HG03025 (cell line): ENCODE data around the gene EFCAB9.

ENCODE experiments used
- ATAC-seq: cut with Tn5 transposase; IDR thresholded peaks from one replicate; pipeline ENCODE4 v1.9.1; 2021; ENCODE audit warnings: mild to moderate bottlenecking, moderate library complexity; ENCODE audit not compliant: unreplicated experiment, low FRiP score

Gene EFCAB9

GRCh38 chr5:172164769-172165212, 29.2 kb upstream of the EFCAB9 start:
- ATAC-seq = no peak

DNA sequence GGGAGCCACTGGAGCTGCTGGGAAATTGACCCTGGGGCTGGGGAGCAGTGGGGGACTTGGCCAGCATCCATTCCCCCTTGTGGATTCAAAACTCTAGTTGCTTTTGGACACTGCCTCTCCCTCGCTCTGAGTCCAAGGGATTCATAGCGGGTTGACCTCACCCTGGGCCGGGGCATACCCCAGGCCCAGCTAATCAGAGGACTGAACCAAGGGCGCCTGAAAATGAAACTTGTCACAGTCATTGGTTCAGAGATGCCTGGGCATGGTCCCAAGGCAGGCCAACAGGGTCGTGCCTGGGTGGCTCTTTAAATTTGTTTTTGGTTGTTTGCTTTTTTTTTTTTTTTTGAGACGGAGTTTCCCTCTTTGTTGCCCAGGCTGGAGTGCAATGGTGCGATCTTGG, 28.5 kb upstream of the EFCAB9 start:
- no peak for ATAC-seq

DNA sequence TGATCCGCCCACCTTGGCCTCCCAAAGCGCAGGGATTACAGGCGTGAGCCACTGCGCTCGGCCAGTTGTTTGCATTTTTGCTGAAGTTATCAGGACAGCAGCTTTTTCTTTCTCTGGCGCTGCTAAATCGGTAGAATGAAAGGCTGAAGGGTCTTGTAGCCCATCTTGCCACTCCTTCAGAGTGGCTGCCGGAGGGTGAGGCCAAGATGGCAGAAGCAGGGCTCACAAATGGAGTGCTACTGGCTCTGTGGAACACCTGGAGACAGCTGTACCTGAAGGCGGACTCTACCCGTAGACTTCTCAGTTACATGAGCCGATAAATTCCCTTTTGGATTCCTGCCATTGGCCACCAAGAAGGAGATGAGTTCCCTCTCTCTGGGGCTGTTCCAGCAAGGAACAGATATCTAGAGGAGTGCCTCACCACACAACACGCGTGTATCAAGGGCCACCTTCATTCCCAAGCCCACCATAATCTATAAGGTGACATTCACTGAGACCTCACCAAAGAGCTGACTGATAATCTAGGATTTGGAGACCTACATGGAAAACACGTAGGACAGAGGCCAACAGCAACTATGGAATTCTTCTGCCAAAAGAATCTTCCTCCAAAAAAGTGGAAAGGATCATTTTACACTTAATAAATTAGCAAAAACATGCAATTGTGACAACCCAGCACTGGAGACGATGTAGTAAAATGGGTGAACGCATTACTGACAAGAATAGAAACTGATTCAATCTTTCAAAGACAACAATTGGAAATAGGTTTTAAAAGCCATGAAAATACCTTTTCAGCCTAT, 27.7 kb upstream of the EFCAB9 start:
- ATAC-seq = no peak

- no peak for ATAC-seq
These were observed 26.1 kb upstream of the EFCAB9 start for GRCh38 chr5:172167895-172168294.

- ATAC-seq = no peak
These were observed 25.7 kb upstream of the EFCAB9 start for GRCh38 chr5:172168311-172168710.

DNA sequence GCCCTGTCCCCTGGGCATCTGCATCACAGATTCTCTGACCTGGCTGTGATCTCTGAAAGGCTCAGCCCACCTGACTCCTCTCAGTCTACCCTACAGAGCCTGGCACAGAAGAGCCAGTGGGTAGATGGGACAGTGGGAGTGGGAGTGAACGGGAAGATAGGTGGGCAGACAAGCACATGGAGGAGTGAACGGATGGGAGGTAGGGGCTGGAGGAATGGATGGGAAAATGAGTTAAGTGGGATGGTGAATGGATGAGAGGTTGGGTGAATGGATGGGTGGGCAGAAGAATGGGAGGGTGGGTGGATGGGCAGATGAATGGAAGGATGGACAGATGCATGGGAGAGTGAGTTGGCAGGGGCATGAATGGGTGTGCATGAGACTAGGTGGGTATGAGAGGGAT, 24.8 kb upstream of the EFCAB9 start:
- no peak for ATAC-seq

DNA sequence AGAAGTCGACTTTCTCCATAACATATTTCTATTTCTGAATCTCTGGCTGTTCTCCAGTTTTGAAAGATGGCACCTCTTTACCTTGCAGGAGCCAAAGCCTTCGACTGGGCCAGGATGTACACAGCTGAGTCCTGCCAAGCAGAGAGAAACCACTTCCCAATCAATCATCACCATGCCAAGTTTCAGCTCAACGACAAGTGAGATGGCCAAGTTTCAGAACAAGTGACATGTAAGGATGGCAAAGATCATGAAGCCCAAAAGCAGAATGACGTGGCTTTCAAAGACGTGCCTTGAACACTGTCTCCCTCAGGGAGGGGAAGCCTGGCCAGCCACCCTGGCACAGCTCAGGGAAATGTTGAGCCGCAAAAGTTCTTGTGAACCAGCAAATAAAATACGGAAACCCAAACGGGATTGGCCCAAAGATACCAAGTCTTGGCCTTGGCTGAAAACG, 23.7 kb upstream of the EFCAB9 start:
- ATAC-seq = no peak

- no peak for ATAC-seq
These were observed 22.9 kb upstream of the EFCAB9 start for GRCh38 chr5:172171118-172171517.

GRCh38 chr5:172172912-172173563, 20.9 kb upstream of the EFCAB9 start:
- ATAC-seq = no peak

- no peak for ATAC-seq
These were observed 20.3 kb upstream of the EFCAB9 start for GRCh38 chr5:172173564-172174153.

DNA sequence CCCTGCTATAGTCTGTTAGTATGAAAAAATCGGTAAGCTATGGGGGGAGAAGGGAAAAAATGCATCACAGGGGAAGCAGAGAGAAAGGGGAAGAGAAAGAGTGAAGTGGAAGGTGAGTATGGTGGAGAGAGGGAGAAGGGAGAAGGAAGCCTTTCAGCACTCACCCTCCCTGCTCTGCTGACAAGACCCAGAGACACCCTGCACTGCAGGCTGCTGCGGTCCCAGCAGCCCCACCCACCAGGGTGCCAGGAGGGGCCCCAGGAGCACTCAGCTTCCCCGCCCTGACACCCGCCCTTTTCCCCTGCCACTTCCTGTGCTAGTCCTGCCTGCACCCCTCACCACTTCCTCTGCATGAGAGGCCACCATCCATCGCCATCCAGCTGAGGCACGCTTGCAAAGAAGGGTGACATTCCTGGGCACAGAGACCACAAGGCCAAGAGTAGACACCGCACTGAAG, 18.7 kb upstream of the EFCAB9 start:
- ATAC-seq = peak; percentile 47

GRCh38 chr5:172177176-172177575, 16.8 kb upstream of the EFCAB9 start:
- ATAC-seq = no peak

- no peak for ATAC-seq
These were observed 15.5 kb upstream of the EFCAB9 start for GRCh38 chr5:172178301-172178987.

DNA sequence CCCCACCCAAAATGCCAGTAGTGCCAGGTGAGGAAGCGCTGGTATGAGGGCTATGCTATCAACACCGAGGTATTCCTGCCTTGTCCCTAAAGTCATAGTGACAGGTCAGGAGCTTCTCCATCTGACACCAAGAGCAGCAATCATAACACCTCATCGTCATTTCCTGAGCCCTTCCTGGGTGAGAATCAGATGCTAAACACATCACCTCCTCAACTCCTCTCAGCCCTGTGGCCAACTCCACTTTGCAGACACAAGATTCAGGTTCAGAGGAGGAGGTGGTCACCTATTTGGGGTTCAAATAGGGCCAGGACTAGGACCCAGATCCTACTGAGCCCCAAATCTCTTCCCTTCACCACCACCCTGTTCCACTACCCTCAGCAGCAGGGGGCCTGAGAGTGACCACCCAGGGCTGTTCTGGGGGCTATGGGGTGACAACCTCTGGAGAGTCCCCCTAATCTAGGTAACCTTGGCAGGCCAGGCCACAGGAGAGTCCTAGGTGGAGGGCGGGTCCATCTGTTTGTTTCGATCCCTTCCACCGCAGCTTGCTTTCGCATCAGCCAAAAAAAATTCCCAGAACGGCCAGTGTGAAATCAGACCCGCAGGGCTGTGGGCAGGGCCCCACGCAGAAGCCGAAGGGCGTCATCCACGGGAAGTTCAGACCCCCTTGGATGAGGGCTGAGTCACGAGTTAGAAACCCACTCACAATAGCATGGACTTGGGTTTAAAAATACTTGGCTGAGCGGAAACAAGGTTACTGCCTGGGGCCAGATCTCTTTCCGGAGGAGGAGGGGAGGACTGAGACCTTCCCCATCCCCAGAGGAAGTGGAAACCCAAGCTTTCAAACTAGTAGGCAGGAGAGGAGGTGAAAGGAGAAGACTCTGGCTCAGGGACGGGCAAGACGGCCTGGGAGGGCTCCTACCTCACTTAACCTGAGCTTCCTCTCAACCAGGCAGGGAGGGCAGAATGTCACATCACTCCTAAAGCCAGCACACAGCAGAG, 14.7 kb upstream of the EFCAB9 start:
- ATAC-seq = peak; percentile 30

GRCh38 chr5:172180936-172181335, 13.0 kb upstream of the EFCAB9 start:
- no peak for ATAC-seq

DNA sequence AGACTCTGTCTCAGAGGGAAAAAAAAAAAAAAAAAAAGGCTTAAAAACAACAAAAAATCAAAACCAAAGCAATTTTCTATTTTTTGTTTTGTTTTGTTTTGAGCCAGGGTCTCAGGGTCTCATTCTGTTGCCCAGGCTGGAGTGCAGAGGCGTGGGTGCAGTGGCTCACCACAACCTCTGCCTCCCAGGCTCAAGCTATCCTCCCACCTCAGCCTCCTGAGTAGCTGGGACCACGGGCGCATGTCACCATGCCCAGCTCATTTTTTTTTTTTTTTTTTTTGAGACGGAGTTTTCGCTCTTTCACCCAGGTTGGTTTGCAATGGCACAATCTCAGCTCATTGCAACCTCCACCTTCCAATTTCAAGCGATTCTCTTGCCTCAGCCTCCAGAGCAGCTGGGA, 11.7 kb upstream of the EFCAB9 start:
- ATAC-seq = no peak

- ATAC-seq = no peak
These were observed 10.1 kb upstream of the EFCAB9 start for GRCh38 chr5:172183881-172184280.

- ATAC-seq = no peak
These were observed 8.9 kb upstream of the EFCAB9 start for GRCh38 chr5:172185096-172185461.

- ATAC-seq = no peak
These were observed 7.8 kb upstream of the EFCAB9 start for GRCh38 chr5:172186114-172186695.
